ENCODE data around the gene SOX10. TPM values are rescaled to one million over a fixed set of nuclear protein-coding genes. Genes with fewer than 3 reads are reported as not detected.
"Not testable (repeated sequence)": the region's sequence is repeated elsewhere in the genome, so short reads cannot be mapped to it uniquely, and the experiment has no call there.

SOX10 gene
- total RNA-seq, 3 donors from 2014 or later = 0.46 to 21.2 (median 1.7) TPM

DNA sequence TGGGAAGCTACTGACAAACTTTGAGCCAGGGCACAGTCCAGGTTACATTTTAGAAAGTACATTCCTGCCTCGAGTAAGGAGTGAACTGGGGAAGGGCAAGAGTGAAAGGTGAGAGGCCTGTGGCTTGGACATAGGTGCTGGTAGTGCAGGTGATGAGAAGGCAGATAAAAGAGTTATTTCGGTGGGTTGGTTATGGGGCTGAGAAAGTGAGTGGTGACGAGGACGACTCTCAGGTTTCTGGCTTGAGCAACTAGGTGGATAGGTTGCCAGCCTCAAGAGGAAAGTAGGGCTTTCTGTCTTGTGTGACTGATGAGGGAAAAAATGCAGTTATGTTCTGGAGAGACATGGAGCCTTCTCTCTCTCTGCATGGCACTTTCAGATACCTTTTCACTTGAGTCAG lies 27.1 kb downstream of the SOX10 start:
- Histone ChIP-seq H3K4me3 (no peak overlapping the region), H3K4me1 (ENCODE audit: low read depth) (peaks cover 14% of the 10 kb centered on the region), H3K9me3 (no peaks in the 10 kb centered on the region), H3K36me3 (ENCODE audit: low read depth) (no peaks in the 10 kb centered on the region)
- ATAC-seq (no peak), DNase-seq (no peak)
- intact Hi-C loops (cut with DNase I, micrococcal nuclease) = no loop called here
- TF ChIP-seq, protein P1, sequence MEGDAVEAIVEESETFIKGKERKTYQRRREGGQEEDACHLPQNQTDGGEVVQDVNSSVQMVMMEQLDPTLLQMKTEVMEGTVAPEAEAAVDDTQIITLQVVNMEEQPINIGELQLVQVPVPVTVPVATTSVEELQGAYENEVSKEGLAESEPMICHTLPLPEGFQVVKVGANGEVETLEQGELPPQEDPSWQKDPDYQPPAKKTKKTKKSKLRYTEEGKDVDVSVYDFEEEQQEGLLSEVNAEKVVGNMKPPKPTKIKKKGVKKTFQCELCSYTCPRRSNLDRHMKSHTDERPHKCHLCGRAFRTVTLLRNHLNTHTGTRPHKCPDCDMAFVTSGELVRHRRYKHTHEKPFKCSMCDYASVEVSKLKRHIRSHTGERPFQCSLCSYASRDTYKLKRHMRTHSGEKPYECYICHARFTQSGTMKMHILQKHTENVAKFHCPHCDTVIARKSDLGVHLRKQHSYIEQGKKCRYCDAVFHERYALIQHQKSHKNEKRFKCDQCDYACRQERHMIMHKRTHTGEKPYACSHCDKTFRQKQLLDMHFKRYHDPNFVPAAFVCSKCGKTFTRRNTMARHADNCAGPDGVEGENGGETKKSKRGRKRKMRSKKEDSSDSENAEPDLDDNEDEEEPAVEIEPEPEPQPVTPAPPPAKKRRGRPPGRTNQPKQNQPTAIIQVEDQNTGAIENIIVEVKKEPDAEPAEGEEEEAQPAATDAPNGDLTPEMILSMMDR (IDR thresholded peaks at IDR 0.05) = no peak

DNA sequence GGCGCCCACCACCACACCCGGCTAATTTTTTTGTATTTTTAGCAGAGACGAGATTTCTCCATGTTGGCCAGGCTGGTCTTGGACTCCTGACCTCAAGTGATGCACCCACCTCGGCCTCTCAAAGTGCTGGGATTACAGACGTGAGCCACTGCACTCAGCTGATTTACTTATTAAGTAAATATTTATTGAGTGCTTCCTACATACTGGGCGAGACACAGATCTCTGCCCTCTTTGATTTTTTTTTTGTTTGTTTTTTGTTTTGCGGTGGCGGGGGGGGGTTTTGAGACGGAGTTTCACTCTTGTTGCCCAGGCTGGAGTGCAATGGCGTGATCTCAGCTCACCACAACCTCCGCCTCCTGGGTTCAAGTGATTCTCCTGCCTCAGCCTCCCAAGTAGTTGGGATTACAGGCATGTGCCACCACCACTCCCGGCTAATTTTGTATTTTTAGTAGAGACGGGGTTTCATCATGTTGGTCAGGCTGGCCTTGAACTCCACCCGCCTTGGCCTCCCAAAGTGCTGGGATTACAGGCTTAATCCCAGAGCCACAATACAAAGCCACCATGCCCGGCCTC lies 28.4 kb downstream of the SOX10 start:
- H3K36me3 ChIP-seq (ENCODE audit: low read depth); ATAC-seq; H3K9me3 ChIP-seq; intact Hi-C loops (cut with DNase I, micrococcal nuclease); DNase-seq; H3K4me3 ChIP-seq: not testable (repeated sequence)
- H3K4me1 ChIP-seq (ENCODE audit: low read depth) = peaks cover 14% of the 10 kb centered on the region

DNA sequence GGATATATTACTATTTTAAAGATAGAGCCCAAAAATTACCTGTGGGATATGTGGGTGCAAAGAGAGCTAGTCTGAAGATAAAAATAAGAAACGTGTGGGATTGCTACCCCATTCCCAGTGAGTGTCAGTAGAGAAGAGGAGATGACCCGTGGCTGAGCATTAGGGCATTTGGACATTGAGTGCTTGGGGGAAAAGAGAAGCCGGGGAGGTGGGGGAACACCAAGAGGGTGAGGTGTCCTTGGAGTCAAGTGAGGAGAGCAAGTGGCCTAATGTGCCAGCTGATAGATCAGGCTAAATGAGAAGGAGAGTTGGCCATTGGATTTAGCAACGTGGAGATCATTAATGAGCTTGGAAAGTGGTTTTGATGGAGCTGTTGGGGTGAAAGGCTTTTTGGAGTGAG lies 29.7 kb downstream of the SOX10 start:
- no peaks in the 10 kb centered on the region for H3K36me3 ChIP-seq (ENCODE audit: low read depth)
- no peaks in the 10 kb centered on the region for H3K9me3 ChIP-seq
- intact Hi-C loops (cut with DNase I, micrococcal nuclease) = no loop called here
- no peak for DNase-seq
- H3K4me1 ChIP-seq (ENCODE audit: low read depth) = peaks cover 14% of the 10 kb centered on the region
- H3K4me3 ChIP-seq = no peak overlapping the region
- no peak for ATAC-seq
- TF ChIP-seq, protein P1 (IDR thresholded peaks at IDR 0.05) = no peak

DNA sequence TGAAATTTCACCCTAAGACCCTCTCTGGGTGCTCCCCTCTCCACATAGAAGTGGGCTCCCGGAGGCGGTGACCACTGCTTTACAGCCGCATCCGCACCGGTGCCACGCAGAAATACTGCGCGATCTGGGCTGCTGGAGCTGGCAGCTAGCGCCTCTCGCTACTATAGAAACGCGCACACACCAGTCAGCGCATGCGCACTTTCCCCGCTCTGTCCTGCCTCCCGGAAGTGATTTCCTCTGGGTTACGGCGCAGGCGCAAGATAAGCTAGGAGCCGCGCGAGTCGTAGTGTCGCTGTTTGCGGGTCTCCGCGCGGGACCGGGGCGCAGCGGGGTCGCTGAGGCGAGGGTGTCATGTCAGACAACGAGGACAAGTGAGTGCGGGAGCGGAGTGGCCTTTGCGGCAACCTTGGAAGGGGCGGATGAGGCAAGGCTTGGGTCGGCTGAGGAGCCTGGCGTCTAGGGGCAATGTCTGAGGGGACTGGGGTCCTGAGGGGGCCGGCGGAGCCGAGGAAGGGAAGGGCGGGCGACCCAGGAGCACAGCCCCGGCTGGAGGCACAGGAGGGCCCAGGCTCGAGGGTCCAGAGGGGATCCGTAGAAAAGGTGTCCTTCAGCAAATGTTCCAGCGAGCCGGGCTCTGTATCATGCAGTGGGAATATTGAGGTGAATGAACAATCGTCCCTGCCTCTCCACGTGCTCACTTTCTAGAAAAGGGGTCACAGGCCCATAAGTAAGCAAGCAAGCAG lies 30.7 kb downstream of the SOX10 start, which contains the start of the genes C22orf23 and POLR2F:
Gene C22orf23, minus strand, starts transcription at position 165 of the 743 bp plus-strand sequence. CDS start 452 bp downstream, outside the sequence.
Gene POLR2F, plus strand, starts transcription at position 263 of the 743 bp plus-strand sequence. Its CDS starts 89 bp downstream, at position 352.
- Histone ChIP-seq H3K4me3 (peak within 1 kb of the TSS; percentile 66), H3K4me1 (ENCODE audit: low read depth) (peaks cover 14% of the 10 kb centered on the region), H3K9me3 (no peaks in the 10 kb centered on the region), H3K36me3 (ENCODE audit: low read depth) (no peaks in the 10 kb centered on the region)
- TF ChIP-seq, protein P1 (IDR thresholded peaks at IDR 0.05) = no peak
- ATAC-seq (peak; percentile 99), DNase-seq (peak; percentile 96 to 97 (median 97))
- intact Hi-C loops (cut with DNase I, micrococcal nuclease) = no loop called here

DNA sequence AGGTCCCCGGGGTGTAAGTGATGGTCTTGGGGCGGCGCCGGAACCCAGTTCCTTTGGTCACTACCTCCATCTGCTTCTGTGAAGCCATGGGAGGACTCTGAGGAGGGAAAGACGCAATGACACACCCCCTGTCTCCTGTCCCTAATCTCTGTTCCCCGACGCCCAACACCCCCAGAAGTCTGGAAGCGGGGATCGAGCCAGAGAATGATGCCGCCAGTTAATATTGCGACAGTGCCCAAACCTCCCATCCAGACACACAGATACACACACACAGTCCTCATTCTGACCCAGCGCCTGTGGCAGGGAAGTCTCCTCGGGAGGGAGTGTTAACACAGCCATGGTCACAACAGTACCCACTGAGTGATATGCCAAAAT lies 31.3 kb downstream of the SOX10 start:
- Histone ChIP-seq H3K4me3 (peak overlapping the region; percentile 66), H3K36me3 (ENCODE audit: low read depth) (no peaks in the 10 kb centered on the region), H3K4me1 (ENCODE audit: low read depth) (peaks cover 14% of the 10 kb centered on the region), H3K9me3 (no peaks in the 10 kb centered on the region)
- DNase-seq = no peak
- ATAC-seq = peak; percentile 60
- intact Hi-C loops (cut with DNase I, micrococcal nuclease) = no loop called here
- TF ChIP-seq, protein P1 (IDR thresholded peaks at IDR 0.05) = no peak

DNA sequence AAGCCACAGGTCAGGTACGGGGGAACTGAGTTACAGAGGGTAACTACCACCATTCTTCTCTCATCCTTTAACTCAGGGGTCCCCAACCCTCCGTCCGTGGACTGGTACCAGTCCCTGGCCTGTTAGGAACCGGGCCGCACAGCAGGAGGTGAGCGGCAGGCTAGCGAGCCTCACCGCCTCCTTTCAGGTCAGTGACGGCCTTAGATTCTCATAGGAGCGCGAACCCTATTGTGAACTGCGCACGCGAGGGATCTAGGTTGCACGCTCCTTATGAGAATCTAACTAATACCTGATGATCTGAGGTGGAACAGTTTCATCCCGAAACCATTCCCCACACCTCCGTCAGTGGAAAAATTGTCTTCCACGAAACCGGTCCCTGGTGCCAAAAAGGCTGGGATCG lies 31.7 kb downstream of the SOX10 start:
- H3K4me1 ChIP-seq (ENCODE audit: low read depth) = peaks cover 14% of the 10 kb centered on the region
- intact Hi-C loops (cut with DNase I, micrococcal nuclease); H3K4me3 ChIP-seq; H3K36me3 ChIP-seq (ENCODE audit: low read depth); H3K9me3 ChIP-seq: not testable (repeated sequence)
- ATAC-seq = peak; percentile 9
- peak in 1 of 3 donors; percentile 34 for DNase-seq
